GM04504 (cell line): ENCODE results near the gene ZNF500.

Source experiments
- DNase-seq: peaks from one replicate; pipeline ENCODE4 v3.0.0-alpha.2; 2012; ENCODE audit warnings: low read depth

ZNF500 gene

DNA sequence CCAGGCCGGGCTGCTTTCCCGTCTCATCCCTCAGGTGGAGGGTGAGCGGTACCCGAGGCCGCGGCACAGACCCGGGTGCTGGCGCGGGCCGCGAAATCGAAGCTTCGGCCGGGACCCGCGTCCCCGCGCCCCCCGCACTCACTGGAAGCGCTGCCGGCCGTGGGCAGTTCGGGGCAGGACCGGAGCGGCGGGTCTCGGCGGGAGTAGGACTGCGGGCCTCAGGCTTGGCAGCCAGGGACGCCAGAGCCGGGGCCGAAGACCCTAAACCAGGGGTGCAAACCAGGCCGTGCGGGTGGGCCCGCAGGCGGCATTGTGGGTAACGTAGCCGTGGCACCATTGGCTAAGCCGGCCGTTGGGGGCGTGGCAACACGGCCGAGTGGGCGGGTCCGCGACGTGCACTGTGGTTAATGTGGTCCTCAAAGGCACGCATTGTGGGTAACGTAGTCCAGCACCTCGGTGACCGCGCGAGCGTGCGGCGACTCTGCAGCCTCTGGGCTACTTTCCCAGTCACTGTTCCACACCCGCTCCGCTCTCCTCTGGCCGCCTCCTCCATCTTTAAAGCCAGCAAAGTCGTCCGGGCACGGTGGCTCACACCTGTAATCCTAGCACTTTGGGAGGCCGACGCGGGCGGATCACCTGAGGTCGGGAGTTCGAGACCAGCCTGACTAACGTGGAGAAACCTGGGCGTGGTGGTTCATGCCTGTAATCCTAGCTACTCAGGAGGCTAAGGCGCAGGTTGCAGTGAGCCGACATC, at the start of gene ZNF500:
ZNF500 (minus strand) TSS at position 288 of the 754 bp plus-strand sequence. CDS start 1,184 bp downstream, outside the sequence.
- peak; percentile 93 for DNase-seq

DNA sequence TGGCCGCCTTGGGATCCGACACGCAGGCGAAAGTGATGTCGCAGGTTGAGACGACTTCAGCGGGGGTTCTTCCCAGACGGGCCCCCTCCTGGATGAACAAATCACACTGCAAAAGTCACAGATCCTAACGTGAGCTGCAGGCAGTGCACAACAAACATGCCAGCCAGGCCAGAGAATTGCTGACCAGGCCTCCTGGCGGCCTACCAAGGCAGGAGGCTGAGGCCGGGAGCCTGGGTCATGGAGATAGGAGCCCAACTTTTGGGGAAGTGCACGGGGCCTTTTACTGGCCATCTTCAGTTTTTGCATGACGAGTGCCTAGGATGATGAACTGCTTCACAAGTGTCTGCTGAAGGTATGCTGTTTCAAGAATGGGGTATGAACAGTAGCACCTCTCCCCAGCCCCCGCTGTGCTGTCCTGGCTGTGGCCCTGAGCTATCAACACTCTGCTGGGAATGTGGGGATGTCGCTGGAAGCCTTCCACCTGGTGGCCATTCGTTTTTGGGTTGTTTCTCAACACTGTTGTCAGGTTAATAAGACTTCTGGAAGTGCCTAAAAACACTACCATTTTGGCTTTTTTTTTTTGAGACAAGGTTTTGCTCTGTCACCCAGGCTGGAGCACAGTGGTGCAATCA, 47.7 kb upstream of the ZNF500 start:
- DNase-seq = no peak

DNA sequence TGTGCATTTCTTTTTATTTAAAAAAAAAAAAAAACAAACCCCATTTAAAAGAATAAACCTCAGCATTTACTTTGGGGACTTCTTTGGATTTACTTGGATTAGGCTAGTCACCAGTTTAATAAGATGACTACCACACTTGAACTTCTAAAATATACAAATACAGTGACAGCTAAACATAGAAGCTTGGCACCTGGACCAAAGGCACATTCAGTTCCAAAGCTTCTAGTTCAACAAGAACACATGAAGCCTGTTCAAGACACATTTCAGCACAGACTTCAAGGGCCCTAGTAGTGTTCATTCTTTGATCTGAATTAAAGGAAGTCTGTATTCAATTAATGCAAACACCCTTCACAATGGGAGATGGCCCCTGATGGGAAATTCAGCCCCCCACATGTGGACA, 47.1 kb upstream of the ZNF500 start:
- no peak for DNase-seq

DNA sequence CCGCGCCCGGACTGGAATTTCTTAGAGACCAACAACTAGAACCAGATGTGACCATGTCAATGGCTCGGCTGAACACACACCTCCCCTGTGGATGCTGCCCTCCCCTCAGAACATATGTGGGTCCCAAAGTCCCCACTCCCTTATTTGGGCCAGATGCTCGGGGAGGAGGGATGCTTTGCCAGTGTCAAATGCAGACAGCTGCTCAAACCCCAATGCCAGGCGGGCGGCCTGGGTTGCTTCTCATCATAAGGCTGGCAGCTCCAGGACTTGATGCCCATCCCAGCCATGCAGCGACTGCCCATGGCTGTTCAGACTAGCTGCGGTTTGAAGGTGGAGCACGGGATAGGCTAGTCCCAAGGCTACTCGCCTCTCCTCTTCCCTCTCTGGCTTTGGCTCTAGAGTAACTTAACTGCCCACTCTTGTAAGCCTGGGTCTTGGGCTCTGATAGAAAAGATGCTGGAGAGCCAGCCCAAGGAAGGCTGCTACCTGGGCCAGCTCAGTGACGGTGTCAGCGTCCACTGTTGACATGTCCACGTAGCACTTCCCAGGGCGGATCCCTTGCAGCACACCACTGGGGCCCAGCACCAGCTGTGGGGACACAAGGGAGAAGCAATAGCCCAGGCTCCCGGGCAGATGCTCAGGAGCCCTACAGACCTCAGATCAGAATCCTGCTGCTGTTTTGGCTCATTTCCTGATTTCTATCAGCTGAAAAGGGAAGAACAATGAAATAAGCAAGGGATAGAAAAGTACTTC, 46.5 kb upstream of the ZNF500 start:
- DNase-seq = no peak

DNA sequence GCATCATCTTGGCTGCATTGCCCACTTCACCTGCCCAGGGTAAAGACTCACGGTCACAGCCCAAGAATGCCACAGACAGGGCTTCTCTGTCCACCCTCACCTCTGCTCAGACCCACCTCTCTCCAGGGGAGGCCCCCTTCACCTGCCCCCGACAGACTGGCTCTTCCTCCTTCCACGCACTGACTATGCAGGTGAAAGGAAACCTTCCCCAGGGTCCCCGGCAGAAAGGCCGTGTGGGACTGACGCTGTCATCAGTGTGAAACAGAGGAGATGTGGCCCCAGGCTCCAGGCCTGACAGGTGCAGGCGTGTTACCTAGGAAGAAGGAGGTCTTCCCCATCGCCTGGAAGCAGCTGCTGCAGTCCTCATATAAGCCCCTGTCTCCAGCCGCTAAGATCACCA, 44.8 kb upstream of the ZNF500 start:
- no peak for DNase-seq

DNA sequence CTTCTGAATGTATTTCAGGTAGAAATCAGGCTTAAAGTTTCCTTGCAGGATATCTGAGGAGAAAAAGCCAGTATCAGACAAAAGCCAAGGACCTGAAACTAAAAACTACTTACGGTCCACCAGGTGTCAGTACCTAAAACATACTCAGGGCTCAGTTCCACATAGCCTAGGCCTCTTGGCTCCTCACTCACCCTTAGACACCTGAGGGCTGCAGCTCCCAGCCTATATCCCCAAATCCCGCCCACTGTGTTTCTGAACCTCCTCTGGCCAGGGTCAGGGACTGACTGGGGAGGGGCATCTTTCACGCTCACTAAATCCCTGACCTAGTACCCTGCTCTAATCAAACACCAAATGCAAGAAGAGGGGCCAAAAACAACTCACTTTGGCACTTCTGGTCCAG, 44.3 kb upstream of the ZNF500 start:
- no peak for DNase-seq

DNA sequence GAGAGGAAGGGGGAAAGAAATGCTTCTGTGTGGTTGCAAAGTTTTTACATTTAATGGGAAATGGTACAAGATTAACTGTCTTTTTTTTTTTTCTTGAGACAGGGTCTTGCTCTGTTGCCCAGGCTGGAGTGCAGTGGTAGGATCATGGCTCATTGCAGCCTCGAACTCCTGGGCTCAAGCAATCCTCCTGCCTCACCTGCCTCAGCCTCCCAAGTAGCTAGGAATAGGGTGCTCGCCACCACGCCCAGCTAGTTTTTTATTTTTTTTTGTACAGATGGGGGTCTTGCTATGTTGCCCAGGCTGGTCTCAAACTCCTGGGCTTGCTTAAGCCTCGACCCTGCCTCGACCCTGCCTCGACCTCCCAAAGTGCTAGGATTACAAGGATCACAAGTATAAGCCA, 39.3 kb upstream of the ZNF500 start:
- DNase-seq = no peak

DNA sequence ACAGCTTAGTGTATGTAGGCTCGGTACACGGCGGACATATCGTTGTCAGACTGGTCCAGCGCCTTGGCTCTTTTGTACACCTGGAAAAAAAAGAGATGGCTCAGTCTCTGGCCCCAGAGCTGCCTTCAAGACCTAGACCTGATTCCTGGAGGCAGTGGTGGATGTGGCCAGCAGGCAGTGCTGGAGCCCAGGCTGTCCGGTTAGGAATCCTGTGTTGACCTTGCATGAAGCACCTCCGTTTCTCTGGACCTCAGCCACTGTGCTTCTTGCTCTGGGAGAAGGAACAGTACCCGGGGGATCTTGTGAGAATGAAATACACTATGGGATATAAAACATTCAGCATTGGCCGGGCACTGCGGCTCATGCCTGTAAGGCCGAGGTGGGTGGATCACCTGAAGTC, 38.3 kb upstream of the ZNF500 start:
- DNase-seq = no peak

DNA sequence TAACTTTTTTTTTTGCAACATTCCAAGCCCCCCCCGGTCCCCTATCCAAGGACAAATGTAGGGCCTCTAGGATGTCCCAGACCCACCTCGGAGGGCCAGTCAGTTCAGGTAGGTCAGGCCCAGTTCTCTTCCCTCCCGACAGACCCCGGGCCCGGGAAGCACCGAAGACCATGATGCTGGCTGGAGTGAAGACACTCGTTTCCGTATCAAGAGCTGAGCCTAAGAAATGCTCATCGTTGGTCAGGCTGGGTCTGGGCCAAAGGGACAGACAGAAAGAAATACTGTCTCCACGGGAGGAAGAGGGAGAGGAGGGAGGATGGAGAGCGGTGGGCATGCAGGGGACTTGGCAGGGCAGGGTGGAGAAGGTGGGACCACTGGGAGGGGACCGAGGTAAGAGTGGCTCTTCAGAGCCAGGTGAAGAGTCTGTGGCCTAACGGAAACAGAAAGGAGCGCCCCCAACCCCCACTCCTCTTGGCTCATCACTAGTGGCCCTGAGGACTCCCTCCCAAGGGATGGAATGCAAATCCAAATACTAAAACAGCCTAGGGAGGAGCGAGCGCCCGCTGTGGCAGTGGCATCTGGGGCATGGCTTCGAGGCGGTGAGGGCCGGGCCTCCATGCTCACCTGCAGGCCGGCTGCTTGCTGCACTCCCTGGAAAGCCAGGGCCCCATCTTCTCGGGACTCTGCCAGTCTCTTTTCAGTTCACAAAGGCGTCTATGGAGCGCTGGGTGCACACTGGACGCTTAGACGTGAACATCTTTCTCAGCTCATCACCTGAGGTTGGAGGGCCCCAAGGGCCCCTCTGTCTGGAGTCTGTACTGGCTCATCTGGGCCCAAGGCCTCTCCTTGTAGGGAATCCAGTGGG, 37.2 kb upstream of the ZNF500 start:
- no peak for DNase-seq

DNA sequence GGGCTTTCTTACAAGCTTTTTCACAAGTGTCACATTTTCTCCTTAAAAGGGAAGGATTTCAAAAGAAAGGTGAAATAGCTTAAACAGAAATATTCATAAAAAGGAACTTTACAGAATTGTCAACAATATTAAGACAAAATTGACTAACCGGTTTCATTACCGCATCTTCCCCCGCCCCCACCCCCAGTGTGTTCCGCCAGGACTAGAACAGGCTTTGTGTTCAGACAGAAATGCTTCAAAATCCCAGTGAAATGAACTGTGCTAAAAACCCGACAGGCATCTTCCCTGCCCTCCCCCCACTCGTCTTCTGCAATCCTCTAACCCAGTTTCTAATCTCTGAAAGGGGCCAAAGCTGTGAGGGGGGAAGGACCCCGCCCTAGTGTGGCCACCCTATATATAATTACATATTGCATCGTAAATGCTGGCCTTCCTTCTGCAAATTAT, 36.5 kb upstream of the ZNF500 start:
- no peak for DNase-seq

DNA sequence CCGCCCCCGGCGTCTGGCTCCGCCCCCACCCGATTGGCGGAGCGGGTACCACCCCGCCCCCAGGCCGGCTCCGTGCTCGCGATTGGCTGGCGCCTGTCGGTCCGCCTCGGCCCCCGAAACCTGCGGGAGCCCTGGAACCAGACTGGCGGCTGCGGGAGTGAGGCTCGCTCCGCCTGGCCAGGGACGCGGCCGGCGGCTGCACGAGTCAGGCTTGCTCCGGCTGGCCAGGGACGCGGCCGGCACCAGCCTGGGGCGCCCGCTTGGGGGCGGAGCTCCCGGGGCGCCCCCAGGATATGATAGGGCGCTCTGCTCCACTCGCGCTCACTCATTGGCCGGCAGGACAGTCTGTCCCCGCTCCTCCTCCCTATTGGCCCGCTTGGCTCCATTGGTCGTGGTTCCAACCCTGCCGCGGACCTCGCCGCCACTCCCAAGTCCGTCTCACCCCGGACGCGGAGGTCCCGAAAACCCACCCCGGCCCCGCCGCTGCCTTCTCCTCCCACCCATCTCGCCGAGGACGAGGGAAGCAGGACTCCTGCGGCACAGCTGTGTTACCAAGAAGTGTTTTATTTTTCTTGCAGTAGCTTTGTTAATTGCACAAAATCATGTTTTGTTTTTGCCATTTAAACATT, 35.8 kb upstream of the ZNF500 start:
- peak; percentile 84 for DNase-seq

DNA sequence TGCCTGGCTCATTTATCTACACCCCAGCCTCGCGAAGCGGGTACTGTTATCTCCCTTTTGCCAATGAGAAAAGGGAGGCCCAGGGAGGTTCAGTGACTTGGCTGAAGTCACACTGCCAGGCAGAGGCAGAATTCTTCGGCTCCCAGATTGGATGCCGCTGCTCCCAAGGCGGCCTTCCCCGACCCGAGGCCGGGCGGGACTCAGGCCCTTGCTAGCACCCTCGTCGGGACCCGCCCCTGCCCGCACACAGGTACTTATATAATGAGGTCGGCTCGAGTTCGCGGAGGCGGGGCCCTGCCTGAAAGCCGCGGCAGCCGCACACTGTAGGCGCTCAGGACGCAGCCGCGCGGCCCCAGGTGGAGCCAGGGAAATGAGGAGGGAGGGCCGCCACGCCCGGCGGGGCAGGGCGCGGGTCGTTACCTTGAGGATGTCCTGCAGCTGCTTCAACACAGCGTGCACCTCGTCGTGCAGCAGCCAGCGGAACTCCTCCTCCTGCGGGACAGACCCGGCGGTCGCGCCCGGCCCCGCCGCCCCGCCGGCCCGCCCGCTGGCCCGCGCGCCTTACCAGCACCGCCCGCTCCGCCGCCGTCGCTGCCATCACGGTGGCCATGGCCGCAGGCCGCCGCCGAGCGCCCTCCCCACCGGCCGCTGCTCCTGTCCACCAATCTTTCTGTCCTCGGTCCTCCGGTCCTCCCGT, 35.1 kb upstream of the ZNF500 start, which contains the start of gene ROGDI:
ROGDI (minus strand) TSS at position 672 of the 697 bp plus-strand sequence; CDS start at position 610, 62 bp downstream.
- peak; percentile 12 for DNase-seq

DNA sequence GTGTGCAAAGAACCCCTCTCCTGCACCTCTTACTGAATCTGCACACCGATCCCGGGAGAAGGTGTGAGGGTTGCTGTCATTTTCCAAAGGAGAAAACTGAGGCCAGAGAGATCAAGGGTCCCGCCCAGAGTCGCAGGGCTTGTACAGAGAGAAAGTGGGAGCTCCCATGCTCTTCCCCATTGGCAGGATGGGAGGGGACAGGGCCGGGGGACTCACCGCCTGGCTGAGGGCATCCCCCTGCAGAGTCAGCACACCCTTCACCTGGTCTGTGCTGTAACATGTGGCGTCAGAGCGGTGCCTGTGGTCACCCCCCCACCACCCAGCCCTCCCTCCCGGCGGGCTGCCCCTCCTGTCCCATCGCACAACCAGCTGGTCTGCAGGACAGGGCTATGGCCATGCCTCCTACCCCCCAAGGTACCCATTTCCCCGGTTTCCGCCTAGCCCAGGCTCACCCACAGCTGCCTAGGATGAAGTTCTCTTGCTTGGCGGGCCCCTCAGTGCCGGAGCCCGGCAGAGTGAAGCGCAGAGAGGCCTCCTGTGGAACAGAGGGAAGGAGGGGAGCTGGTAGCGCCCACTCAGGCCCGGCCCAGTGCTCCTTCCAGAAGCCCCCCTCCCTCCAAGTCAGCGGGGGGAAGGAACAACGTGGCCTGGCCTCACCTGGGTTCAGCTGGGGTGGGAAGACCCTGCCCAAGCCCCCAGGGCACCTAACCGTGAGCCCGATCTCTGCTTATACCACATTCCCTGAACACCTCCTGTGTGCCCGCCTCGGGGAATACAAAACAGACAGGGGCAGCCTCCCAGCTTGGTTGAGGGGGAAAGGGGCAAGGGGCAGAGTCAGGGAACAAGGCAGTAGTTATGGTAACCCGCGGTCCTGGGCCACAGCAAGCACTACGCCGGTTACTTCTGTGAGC, 34.3 kb upstream of the ZNF500 start:
- DNase-seq = no peak

DNA sequence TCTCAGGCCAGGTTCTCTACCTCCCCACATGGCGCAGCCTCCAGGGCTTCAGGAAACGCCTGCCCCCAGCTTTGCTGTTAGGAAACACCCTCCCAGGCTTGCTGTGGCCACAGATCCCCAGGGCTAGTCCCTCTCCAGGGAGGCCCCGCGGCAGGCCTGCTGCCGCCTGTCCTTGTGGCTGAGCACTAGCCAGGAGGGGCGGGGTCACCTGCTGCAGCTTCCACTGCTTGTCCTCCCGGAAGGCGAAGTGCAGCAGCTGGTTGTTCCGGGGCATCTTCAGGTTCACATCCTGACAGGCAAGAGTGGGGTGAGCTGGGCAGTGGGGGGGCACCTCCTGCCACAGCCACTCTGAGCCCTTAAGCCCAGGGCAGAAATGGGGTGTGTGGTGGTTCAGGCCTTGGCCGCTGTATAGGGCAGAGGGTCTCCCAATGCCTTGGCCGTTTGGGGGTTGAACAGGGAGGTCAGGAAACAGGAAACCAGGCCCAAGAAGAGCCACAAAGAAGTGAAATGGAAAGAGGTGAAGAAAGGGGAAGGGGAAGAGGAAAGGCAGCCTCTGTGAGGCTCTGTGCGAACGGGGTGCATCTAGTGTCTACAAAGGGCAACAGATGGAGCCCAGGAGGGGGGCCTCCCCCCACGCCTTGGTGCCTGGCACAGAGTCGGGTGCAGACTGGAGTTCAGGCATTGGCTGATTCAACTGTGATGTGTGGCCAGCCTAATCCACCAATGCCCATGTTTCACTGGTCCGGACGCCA, 33.5 kb upstream of the ZNF500 start:
- DNase-seq = no peak

DNA sequence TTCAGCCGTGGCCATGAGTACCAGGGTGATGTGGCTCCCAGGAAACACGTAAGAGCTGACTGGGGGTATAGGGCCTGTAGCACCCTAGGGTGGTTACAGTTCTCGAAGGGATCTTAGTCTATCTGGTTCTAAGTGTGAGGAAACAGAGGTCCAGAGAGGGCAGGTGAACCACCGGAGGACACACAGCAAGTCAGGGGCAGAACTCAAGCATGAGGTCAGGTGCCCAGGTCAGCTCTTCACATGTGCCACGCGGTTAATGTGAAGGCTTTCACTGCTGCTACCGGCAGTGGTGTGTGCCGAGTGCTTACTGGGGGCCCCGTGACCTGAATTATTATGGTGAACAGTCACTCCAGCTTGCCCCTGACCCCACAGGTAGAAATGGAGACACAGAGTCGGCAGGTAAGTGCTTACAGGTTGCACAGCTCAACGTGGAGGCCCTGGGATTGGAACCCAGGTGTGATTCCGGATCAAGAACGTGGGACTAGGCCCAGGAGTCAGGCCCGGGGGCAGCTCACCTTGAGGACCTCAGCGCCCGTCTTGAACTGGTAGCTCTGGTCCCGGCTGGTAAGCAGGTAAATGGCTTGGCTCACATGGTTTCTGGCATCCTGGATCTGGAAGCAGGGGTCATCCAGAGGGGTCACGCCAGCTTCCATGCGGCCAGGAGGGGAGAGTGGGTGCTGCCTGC, 32.4 kb upstream of the ZNF500 start:
- DNase-seq = no peak

DNA sequence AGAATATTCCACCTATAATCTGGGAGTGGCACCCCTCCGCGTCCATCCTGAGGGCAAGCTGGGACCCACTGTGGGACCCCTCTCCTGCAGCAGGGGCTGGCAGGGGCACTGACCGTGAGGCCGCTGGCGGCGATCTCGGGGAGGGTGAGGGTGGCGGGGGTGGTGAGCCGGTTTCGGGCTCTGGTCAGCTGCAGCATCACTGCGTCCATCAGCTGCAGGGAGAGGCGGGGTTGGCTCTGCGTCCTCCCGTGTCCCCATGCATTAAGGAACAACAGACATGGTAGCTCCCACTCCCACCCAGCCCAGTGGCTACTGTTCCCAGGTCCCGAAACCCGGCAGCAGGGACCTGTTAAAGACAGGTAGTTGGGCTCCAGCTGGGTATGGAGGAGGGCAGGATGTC, 31.5 kb upstream of the ZNF500 start:
- no peak for DNase-seq

DNA sequence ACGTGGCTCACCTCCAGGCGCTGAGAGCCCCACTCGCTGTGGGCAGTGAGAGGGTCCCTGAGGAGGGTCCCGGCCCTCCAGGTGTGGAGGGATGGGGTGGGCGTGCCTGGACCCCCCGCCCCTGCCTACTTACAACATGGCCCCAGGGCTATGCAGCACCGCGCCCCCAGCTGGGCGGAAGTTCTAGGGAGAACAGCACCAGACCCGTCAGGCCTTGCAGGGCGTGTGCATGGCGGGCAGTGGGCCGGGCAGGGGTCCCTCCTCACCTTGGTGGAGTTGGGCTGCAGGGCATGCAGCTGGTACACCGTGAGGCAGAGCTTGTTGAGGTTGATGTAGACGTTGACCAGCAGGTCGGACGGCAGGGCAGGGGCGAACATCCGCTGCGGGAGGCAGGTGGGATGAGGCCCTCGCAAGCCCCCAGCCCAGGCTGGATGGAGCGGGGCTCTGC, 30.9 kb upstream of the ZNF500 start:
- DNase-seq = no peak
